Amygdala (tissue), 56 donors: ENCODE results near the gene GRPEL2.
A peak's percentile ranks its signal among the peaks of the same experiment; 100 is the strongest.

ENCODE experiments used
- DNase-seq, 56 donors: peaks; one replicate each; lab custom pipeline; 2025; lab: John Stamatoyannopoulos, UW

Gene GRPEL2

GRCh38 chr5:149353911-149354310 lies 8.6 kb downstream of the GRPEL2 start:
- no peak for DNase-seq

DNA sequence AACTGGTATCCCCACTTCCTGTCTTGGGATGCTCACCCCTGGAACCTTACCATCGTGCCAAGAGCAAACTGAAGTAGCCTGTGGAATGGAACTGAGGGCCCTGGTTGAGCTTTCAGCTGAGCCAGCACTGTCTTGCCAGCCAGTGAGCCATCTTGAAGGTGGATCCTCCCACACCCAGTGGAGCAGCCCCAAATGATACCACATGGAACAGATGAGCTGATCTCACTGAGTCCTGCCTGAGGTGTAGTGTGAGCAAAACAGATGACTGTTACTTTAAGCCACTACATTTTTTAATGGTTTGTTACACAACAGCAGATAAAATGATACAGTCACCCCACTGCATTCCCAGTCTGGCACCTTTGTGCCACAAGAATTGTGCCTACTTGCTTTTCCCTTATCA lies 10.4 kb downstream of the GRPEL2 start:
- DNase-seq, result no peak

- no peak for DNase-seq
Measured at GRCh38 chr5:149356391-149356790, 11.1 kb downstream of the GRPEL2 start.

GRCh38 chr5:149357370-149358293 lies 12.3 kb downstream of the GRPEL2 start, which contains the start of gene PCYOX1L:
PCYOX1L (plus strand) TSS chr5:149358046; CDS start chr5:149358069, 23 bp downstream.
- peak; percentile 71 to 98 (median 93) for DNase-seq

GRCh38 chr5:149358294-149358651 lies 13.0 kb downstream of the GRPEL2 start:
- DNase-seq, result peak in 31 of 56 donors; percentile 21 to 70 (median 53)

DNA sequence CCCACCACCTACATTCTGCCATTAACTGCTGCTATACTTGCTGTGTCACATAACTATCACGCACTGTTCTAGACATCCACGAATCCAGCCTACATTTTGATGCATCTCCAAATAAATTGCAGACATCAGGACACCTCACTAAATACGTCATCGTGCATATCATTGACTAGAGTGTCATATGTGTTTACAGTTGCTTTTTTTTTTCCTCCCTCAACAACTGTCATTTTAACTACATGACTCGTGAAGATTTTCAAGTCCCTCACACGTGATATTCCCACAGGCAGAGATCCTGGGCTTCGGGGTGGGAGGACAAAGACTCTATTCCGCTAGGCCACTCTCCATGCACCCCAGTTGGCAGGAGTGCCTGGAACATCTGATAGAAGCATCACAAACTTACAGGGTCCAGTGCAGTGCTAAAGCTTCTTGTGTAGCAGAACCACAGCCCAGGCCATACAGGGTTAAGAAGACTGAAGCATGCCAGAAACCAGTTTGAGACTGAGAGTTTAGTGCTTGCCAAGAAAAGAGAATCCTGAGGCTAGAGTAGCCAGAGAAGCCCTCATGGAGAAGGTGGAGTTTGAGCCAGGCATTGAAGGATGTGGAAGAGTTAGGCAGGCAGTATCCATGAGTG lies 13.7 kb downstream of the GRPEL2 start:
- DNase-seq, result peak in 5 of 56 donors; percentile 3 to 32 (median 22)

GRCh38 chr5:149360272-149360671 lies 15.0 kb downstream of the GRPEL2 start:
- no peak for DNase-seq

DNA sequence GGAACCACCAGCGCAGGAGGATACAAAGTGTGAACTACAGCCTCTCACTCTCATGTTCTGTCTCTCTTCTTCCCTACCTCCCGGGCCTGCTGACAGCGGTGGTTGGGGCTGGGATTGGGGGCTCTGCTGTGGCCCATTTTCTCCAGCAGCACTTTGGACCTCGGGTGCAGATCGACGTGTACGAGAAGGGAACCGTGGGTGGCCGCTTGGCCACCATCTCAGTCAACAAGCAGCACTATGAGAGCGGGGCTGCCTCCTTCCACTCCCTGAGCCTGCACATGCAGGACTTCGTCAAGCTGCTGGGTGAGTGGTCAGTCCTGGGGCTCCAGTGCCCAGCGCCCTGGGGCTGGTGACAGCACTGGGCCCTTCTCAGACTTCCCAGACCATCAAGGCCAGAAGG lies 17.2 kb downstream of the GRPEL2 start:
- DNase-seq, result no peak

- DNase-seq, result no peak
Measured at GRCh38 chr5:149363358-149363757, 18.1 kb downstream of the GRPEL2 start.

DNA sequence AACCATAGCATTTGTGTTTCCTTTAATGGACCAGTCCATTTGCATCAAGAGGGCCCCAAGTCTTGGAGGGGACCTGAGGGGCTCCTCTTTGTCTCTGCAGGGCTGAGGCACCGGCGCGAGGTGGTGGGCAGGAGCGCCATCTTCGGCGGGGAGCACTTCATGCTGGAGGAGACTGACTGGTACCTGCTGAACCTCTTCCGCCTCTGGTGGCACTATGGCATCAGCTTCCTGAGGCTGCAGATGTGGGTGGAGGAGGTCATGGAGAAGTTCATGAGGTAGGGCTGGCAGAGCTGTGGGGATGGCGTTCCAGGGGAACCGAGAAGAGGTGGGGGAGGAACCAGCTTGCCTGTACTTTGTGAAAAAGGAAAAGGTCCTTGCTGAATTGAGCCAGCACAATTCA lies 18.6 kb downstream of the GRPEL2 start:
- no peak for DNase-seq

GRCh38 chr5:149364719-149365118 lies 19.4 kb downstream of the GRPEL2 start:
- DNase-seq, result no peak

- DNase-seq, result no peak
Measured at GRCh38 chr5:149365418-149365817, 20.1 kb downstream of the GRPEL2 start.

GRCh38 chr5:149366169-149366729 lies 20.9 kb downstream of the GRPEL2 start:
- DNase-seq, result no peak

GRCh38 chr5:149367249-149367971 lies 22.1 kb downstream of the GRPEL2 start:
- peak in 26 of 56 donors; percentile 10 to 58 (median 22) for DNase-seq

- no peak for DNase-seq
Measured at GRCh38 chr5:149367972-149368645, 22.8 kb downstream of the GRPEL2 start.

DNA sequence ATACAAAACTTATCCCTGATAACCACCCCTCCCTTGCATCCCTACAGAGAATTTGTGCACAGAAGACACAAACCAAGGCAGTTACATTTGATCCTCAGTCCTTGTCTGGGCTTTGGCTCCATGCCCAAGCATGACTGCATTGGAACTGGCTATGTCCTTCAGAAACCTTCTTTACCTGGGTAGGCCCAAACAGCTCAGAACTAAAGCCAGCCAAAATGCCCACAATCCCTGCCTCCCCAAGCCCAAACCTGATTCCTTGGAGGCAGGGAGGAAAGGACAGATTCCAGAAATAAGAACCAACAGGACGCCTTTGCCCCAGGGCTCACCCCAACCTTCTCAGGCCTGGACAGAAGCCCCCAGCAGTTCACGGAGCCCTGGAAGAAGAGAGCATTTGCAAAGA lies 25.6 kb downstream of the GRPEL2 start:
- no peak for DNase-seq

GRCh38 chr5:149371296-149371962 lies 26.1 kb downstream of the GRPEL2 start:
- DNase-seq, result peak in 26 of 56 donors; percentile 2 to 50 (median 22)

DNA sequence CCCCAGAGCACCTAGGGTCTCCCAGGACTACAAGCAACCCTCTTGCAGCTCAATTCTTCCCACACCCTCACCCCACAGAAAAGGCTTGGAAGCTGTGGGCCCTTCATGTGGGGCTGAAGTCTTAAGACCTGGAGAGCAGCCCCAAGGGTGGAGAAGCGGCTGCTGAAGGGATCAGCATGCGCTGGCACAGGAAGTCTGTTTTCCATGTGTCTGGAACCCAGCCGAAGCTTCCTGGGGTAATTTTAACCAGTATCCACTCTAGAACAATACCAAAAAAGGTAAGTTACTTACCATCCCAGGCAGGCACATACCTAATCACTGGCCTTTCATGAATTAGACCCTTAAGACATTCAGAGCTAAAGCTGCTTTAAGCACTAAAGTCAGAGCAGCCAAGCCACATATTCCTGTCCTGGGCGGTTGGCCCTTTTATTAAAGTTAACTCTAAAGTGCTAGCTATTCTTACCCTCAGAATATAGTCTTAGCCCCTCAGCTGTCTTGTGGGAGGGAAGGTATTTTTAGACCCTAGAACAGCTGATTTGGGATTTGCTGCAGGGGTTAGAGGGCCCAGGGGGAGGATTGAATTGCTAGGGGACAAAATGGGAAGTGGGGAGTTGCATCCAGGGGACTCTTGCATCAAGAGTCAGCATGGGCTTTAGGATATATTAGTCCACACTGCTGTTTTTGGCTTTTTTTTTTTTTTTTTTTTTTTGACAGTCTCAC lies 26.9 kb downstream of the GRPEL2 start:
- DNase-seq, result no peak

- no peak for DNase-seq
Measured at GRCh38 chr5:149372932-149373331, 27.6 kb downstream of the GRPEL2 start.
